HEK293T (cell line): ENCODE measurements around the gene MYNN.

Source experiments
- CTCF ChIA-PET: fragments of 350-600 bp; formaldehyde crosslinking; extraction: SDS; loops from one replicate; lab custom pipeline; 2021; ENCODE audit warnings: antibody characterized with exemption, inconsistent platforms; lab: Yijun Ruan, JAX
- POLR2A ChIA-PET: fragments of 350-600 bp; formaldehyde crosslinking; extraction: SDS; loops from one replicate; lab custom pipeline; 2020; ENCODE audit warnings: antibody characterized with exemption, inconsistent platforms; lab: Yijun Ruan, JAX
- DNase-seq: peaks from one replicate; pipeline ENCODE4 v3.0.0; 2012; ENCODE audit warnings: mixed read lengths; ENCODE audit errors: extremely low spot score
- ARNT ChIP-seq: fragments of 450-650 bp; IDR thresholded peaks from 2 replicates; pipeline ENCODE4 v1.6.1; 2017; ENCODE audit warnings: mild to moderate bottlenecking
- BHLHE40 ChIP-seq: fragments of 450-650 bp; IDR thresholded peaks from 2 replicates; pipeline ENCODE4 v1.6.1; 2016; ENCODE audit warnings: mild to moderate bottlenecking, moderate library complexity, borderline replicate concordance
- CTBP1 ChIP-seq: fragments of 450-650 bp; IDR thresholded peaks from 2 replicates; pipeline ENCODE4 v1.6.1; 2016; ENCODE audit warnings: borderline replicate concordance
- ELF4 ChIP-seq: fragments of 450-650 bp; IDR thresholded peaks from 2 replicates; pipeline ENCODE4 v1.6.1; 2017; ENCODE audit warnings: antibody characterized with exemption
- FOXA1 ChIP-seq: fragments of 450-650 bp; IDR thresholded peaks from 2 replicates; pipeline ENCODE4 v1.6.1; 2016; ENCODE audit warnings: mild to moderate bottlenecking
- FOXK2 ChIP-seq: fragments of 450-650 bp; IDR thresholded peaks from 2 replicates; pipeline ENCODE4 v1.6.1; 2016; ENCODE audit warnings: mild to moderate bottlenecking
- FOXM1 ChIP-seq: fragments of 450-650 bp; IDR thresholded peaks from 2 replicates; pipeline ENCODE4 v1.6.1; 2017; ENCODE audit warnings: mild to moderate bottlenecking, borderline replicate concordance
- HDGF ChIP-seq: fragments of 450-650 bp; IDR thresholded peaks from 2 replicates; pipeline ENCODE4 v1.6.1; 2017; ENCODE audit warnings: antibody characterized with exemption, borderline replicate concordance
- L3MBTL2 ChIP-seq: fragments of 450-650 bp; conservative IDR thresholded peaks from 2 replicates; pipeline ENCODE4 v1.6.1; 2016; ENCODE audit warnings: mild to moderate bottlenecking
- LEF1 ChIP-seq: fragments of 450-650 bp; IDR thresholded peaks from 2 replicates; pipeline ENCODE4 v1.6.1; 2017; ENCODE audit warnings: mild to moderate bottlenecking, borderline replicate concordance
- NFRKB ChIP-seq: fragments of 450-650 bp; IDR thresholded peaks from 2 replicates; pipeline ENCODE4 v1.6.1; 2016; ENCODE audit warnings: mild to moderate bottlenecking, moderate library complexity
- SP1 ChIP-seq: fragments of 450-650 bp; IDR thresholded peaks from 2 replicates; pipeline ENCODE4 v1.6.1; 2017
- SUZ12 ChIP-seq: fragments of 450-650 bp; IDR thresholded peaks from 2 replicates; pipeline ENCODE4 v1.6.1; 2016; ENCODE audit warnings: mild to moderate bottlenecking
- TARDBP ChIP-seq: fragments of 450-650 bp; IDR thresholded peaks from 2 replicates; pipeline ENCODE4 v1.6.1; 2016
- ZNF384 ChIP-seq: fragments of 450-650 bp; IDR thresholded peaks from 2 replicates; pipeline ENCODE4 v1.6.1; 2016
- TF ChIP-seq, protein P1 (sequence below): fragments of 450-650 bp; IDR thresholded peaks from 2 replicates; pipeline ENCODE4 v1.6.1; 2016

The MYNN gene

DNA sequence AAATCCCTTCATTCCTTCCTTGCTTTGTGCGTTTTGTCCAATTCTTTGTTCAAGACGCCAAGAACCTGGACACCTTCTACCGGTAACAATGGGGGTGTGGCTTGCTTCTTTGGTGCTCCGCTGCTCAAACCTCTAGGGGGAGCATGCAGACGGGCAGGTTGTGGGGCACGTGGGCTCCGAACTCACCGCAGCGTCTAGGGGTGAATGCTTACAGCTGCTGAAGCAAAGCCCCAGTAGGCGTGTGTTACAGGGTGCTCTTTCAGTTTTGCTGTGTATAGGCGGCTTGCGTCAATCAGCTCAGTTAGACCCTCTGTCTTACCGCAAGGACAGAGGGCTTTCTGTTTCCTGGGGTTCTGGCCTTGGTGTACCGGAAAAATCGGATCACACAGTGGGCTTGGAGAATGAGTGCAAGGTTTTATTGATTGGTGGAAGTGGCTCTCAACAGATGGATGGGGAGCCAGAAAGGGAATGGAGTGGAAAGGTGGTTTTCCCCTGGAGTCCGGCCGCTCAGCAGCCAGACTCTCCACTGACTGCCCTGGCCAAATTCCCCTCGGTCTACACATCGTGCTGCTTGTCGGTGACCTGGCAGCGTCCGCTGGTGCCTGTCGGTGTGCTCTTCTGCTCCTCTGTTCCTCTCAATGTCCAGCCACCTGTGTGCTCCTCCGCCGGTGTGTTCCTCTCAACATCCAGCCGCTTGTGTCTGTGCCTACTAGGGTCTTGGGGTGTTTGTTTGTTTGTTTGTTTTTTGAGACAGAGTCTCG is 40.7 kb downstream of the MYNN start:
- TF ChIP-seq L3MBTL2: no peak
- TF ChIP-seq HDGF: no peak
- no peak for TF ChIP-seq LEF1
- TF ChIP-seq ZNF384: no peak
- no peak for TF ChIP-seq TARDBP
- ChIA-PET CTCF (no interaction called here), POLR2A (no interaction called here)
- DNase-seq: no peak

DNA sequence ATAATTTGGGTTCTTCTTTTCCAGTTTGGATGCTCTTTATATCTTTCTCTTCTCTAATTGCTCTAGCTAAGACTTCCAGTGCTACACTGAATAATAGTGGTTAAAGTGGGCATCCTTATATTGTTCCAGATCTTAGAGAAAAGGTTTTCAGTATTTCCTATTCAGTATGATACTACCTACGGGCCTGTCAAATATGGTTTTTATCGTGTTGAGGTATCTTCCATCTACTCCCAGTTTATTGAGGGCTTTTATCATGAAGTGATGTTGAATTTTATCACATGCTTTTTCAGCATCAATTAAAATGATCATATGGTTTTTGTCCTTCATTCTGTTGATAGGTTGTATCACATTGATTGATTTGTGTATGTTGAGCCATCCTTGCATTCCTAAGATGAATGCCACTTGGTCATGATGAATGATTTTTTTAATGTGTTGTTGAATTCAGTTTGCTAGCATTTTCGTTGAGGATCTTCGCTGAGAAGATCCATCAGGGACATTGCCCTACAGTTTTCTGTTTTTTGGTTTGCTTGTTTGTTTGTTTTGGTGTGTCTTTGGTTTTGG is 42.5 kb downstream of the MYNN start:
- ChIA-PET POLR2A (no interaction called here), CTCF (no interaction called here)
- DNase-seq: no peak
- TF ChIP-seq ARNT: no peak
- TF ChIP-seq HDGF: no peak
- TF ChIP-seq FOXM1: no peak
- TF ChIP-seq, protein P1, sequence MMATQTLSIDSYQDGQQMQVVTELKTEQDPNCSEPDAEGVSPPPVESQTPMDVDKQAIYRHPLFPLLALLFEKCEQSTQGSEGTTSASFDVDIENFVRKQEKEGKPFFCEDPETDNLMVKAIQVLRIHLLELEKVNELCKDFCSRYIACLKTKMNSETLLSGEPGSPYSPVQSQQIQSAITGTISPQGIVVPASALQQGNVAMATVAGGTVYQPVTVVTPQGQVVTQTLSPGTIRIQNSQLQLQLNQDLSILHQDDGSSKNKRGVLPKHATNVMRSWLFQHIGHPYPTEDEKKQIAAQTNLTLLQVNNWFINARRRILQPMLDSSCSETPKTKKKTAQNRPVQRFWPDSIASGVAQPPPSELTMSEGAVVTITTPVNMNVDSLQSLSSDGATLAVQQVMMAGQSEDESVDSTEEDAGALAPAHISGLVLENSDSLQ: peak; percentile 73
- no peak for TF ChIP-seq TARDBP
- no peak for TF ChIP-seq FOXA1
- no peak for TF ChIP-seq BHLHE40

DNA sequence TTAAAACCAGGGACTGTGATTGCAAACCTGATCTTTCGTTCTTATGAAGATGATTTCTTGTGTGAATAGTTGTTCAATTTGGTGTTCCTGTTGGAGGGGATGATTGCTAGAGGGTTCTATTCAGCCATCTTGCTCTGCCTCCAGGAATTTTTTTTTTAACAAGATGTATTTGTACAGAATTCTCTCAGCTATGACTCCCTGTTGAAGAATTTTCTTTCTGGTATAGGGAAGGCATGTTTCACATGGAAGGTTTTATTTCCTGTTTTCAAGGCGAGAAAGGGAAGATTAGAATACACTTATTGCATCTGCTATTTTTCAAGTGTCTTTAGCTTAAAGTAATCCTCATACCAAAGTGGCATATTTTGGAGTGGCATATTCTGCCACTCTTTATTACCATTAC is 45.1 kb downstream of the MYNN start:
- no peak for DNase-seq
- POLR2A ChIA-PET: interaction anchor here (0.9 kb wide), 1 partner anchor 49 kb away, joined by 3 read pairs; the partner anchor contains the start of gene ACTRT3
- no peak for TF ChIP-seq LEF1
- no peak for TF ChIP-seq NFRKB
- TF ChIP-seq ARNT: no peak
- TF ChIP-seq CTBP1: no peak
- CTCF ChIA-PET: no interaction called here

DNA sequence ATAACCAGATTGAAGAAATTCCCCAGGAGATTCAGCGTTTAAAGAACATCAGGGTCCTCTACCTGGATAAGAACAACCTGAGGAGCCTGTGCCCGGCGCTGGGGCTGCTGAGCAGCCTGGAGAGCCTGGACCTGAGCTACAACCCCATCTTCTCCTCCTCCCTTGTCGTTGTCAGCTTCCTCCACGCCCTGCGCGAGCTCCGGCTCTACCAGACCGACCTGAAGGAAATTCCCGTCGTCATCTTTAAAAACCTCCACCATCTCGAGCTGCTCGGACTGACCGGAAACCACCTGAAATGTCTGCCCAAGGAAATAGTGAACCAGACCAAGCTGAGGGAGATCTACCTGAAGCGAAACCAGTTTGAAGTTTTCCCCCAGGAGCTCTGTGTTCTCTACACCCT is 48.9 kb downstream of the MYNN start:
- TF ChIP-seq FOXA1 (no peak), HDGF (no peak), TARDBP (no peak), ARNT (no peak), ZNF384 (no peak), SP1 (no peak), CTBP1 (no peak), NFRKB (no peak), LEF1 (no peak), FOXK2 (no peak), SUZ12 (no peak), L3MBTL2 (no peak), BHLHE40 (no peak), ELF4 (no peak), FOXM1 (no peak)
- TF ChIP-seq, protein P1: no peak
- DNase-seq: no peak
- ChIA-PET CTCF (no interaction called here), POLR2A (no interaction called here)

DNA sequence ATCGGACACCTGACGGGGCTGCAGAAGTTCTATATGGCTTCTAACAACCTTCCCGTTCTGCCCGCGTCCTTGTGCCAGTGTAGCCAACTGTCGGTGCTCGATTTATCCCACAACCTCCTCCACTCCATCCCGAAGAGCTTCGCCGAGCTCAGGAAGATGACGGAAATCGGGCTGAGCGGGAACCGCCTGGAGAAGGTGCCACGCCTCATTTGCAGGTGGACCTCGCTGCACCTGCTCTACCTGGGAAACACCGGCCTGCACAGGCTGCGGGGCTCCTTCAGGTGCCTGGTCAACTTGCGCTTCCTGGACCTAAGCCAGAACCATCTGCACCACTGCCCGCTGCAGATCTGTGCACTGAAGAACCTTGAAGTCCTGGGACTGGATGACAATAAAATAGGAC is 49.3 kb downstream of the MYNN start:
- CTCF ChIA-PET: no interaction called here
- no peak for TF ChIP-seq CTBP1
- no peak for TF ChIP-seq SUZ12
- TF ChIP-seq L3MBTL2: no peak
- TF ChIP-seq TARDBP: no peak
- TF ChIP-seq ARNT: no peak
- no peak for TF ChIP-seq BHLHE40
- TF ChIP-seq, protein P1: no peak
- TF ChIP-seq HDGF: no peak
- no peak for TF ChIP-seq FOXM1
- TF ChIP-seq FOXK2: no peak
- no peak for TF ChIP-seq FOXA1
- no peak for TF ChIP-seq SP1
- TF ChIP-seq ELF4: no peak
- TF ChIP-seq ZNF384: no peak
- no peak for TF ChIP-seq NFRKB
- no peak for TF ChIP-seq LEF1
- POLR2A ChIA-PET: no interaction called here
- no peak for DNase-seq

DNA sequence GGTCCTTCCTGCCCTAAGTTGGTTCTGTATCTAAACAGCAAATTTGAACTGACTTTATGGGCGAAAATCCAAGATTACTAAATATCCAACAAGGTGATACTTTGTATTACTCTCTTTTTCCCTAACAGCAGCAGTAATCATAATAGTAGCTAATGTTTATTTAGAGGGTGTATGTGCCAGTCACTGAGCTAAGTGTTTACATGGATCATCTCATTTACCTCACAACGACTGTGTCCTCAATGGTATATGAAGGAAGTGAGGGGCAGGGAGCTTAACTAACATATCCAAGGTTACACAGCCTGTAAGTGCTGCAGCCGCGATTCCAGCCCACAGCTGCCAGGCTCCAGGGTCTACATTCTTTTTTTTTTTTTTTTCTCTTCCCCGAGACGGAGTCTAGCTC is 49.8 kb downstream of the MYNN start:
- ChIA-PET CTCF (no interaction called here), POLR2A (no interaction called here)
- no peak for DNase-seq
- TF ChIP-seq FOXK2: no peak
- no peak for TF ChIP-seq BHLHE40
- no peak for TF ChIP-seq TARDBP
- no peak for TF ChIP-seq FOXA1
- no peak for TF ChIP-seq CTBP1
- TF ChIP-seq SUZ12: no peak
